Hematopoietic multipotent progenitor cell treated with erythropoietin and hydrocortisone succinate and interleukin-3 and kit ligand, for 8 days (in vitro differentiated cells): ENCODE results near the gene PLCXD3.

ENCODE experiments used
- DNase-seq: peaks from one replicate; pipeline ENCODE4 v3.0.0-alpha.2; 2015

Gene PLCXD3

GRCh38 chr5:41410737-41411136 is 99.7 kb downstream of the PLCXD3 start:
- no peak for DNase-seq

DNA sequence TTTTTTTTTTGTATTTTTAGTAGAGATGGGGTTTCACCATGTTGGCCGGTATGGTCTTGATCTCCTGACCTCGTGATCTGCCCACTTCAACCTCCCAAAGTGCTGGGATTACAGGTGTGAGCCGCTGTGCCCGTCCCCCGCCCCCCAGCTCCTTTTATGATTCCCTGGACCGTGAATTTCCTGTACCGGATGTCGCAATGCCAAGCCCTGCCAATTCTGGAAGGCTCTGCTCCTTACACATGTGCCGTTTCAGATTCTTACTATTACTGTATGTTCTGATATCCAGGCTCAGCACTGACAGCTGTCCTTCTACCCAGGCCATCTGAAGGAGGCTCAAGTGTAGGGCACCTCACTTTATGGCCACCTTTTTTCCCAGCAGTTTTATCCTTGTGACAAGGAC is 100.1 kb downstream of the PLCXD3 start:
- no peak for DNase-seq

DNA sequence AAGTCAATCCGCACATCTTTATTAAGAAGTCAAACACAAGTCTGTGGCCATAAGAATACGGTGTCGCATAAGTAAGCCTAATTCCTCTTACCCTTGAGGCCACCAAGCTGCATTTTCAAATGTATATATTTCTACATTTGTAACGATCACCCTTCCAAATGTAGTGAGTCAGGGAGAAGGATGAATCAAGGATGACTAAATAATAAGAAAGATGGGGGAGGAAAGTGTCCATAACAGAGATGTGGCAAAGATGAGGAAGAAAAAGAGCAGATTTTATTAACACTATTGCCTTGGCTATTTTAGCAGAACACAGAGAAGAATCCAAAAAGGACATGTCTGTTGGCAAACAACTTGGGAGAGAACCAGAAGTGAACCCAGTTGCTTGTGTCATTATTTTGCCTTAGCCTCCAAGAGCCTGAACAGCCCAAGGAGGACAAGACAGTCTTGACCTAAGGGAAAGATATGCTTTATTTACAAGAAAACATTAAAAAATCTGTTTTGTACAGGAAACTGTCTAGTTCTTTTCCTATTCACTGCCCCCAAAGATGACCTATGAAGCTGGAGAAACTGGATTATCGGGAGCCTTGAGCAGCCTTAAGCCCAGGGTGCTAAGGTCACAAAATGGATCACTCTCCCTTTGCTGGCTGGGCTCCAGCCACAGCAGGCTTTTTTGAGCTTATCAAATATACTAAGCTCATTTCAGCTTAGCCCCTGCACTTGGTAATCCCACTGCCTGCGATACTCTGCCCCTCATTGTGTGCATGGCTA is 101.5 kb downstream of the PLCXD3 start:
- no peak for DNase-seq

GRCh38 chr5:41406936-41407335 is 103.5 kb downstream of the PLCXD3 start:
- no peak for DNase-seq

- DNase-seq, result no peak
These were observed 104.0 kb downstream of the PLCXD3 start for GRCh38 chr5:41406424-41406823.

- no peak for DNase-seq
These were observed 105.6 kb downstream of the PLCXD3 start for GRCh38 chr5:41404757-41405156.

GRCh38 chr5:41403846-41404245 is 106.6 kb downstream of the PLCXD3 start:
- DNase-seq, result no peak

DNA sequence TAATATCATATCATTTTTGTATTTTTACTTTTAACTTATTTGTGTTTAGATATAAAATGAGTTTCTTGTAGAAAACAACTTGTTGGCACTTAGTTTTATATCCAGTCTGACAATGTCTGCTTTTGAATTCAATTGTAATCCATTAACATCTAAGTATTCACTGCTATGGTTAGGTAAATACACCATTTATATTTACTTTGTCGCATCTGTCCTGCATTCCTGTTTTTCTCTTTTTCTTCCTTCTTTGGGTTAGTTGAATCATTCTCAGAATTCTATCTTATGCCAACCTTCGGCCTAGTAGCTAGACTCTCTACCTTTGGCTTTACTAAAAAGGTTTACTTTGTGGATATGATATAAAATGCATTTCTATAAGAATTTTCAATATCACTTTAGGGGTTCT is 107.6 kb downstream of the PLCXD3 start:
- DNase-seq, result no peak

DNA sequence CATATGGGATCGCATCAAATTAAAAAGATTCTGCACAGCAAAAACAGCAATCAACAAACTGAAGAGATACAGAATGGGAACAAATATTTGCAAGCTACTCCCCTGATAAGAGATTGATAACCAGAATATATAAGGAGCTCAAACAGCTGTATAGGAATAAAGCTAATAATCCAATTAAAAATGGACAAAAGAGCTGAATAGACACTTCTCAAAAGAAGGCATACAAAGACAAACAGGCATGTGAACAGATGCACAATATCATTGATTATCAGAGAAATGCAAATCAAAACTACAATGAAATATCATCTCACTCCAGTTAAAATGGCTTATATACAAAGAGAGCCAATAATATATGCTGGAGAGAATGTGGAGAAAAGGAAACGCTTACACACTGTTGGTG is 110.6 kb downstream of the PLCXD3 start:
- DNase-seq, result no peak

DNA sequence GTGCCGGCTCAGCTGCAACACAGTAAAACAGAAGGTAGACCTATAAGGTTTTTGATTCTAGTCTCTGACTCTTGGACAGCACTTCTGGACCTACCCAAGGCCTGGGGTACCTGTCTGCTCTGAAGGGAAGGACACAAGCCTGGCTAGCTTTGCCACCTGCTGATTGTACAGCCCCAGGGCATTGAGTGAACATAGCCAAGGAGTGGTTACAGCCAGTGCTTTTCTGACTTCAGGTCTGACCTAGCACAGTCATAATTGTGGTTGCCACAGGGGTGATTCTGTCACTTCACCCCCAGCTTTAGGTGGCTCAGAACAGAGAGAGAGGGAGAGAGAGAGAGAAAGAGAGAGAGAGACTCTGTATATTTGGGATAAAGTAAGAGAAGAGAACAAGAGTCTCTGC is 118.4 kb downstream of the PLCXD3 start:
- DNase-seq, result no peak

DNA sequence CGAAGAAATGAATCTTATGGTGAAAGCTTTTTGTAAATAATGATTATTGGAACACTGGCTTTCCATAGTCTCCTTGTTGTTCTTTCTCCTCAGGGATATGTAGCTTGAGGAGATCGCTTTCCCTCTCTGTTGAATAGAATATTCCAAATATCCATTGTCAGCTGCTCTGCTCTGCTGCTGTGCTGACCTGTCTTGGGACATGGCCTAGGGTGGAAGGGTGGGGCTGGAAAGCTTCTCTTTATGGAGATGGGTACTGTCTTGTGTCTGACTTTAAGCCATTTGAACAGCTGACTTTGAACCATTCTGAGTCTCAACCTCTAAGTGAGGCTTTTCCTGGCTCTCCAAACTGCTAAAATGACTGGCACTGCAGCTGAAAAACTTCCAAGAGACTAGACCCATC is 135.8 kb downstream of the PLCXD3 start:
- no peak for DNase-seq

GRCh38 chr5:41373230-41373629 is 137.2 kb downstream of the PLCXD3 start:
- DNase-seq, result no peak

- DNase-seq, result no peak
These were observed 138.7 kb downstream of the PLCXD3 start for GRCh38 chr5:41371738-41372137.

- DNase-seq, result no peak
These were observed 139.9 kb downstream of the PLCXD3 start for GRCh38 chr5:41370482-41370881.

GRCh38 chr5:41369799-41370198 is 140.6 kb downstream of the PLCXD3 start:
- DNase-seq, result no peak

- no peak for DNase-seq
These were observed 142.2 kb downstream of the PLCXD3 start for GRCh38 chr5:41368158-41368557.

DNA sequence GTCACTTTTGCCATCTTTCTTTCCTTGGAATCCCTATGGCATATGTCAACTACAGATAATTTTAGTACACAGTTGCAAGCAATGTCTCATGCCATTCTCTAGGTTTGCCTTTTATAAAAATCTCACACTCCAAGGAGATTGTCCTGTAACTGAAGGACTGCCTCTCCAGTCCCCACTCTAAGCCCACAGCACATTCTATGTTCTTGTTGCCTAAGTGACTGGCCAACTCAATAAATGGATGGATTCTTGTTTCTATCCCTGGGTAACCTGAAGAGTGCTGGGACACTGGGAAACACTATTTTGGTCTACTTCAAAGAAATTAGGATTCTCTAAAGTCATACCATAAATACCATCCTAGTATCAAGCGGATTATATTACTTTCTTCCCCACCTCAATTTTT is 145.0 kb downstream of the PLCXD3 start:
- DNase-seq, result no peak

- no peak for DNase-seq
These were observed 146.1 kb downstream of the PLCXD3 start for GRCh38 chr5:41364346-41364745.

DNA sequence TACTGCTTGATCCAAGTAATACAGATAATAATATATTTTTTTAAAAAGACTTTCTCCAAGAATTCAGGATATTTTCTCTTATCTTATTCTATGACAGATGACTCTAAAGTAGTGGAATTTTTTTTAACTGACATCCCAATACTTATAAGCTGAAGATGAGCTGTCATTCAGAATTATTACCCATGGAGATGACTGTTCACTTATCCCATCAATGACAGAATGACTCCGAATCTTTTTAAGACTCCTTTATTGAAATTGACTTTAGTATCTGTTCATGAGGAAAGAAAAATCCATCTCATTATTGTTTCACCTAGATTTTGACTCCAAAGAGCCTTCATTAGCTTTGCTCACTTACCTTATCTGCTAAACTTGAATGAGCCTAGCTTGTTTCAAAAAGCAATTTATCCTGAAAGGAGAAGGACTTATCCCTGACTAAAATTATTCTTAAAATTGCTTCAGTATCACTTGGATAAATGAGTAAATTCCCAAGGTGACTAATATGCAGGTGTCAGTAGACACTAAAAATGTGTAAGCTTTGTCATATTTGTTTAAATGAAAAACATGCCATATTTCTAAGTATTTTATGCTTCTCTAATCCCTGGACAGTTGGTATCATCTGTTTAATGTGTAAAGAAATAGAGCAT is 146.9 kb downstream of the PLCXD3 start:
- no peak for DNase-seq

- DNase-seq, result no peak
These were observed 153.6 kb downstream of the PLCXD3 start for GRCh38 chr5:41356786-41357185.

- no peak for DNase-seq
These were observed 160.6 kb downstream of the PLCXD3 start for GRCh38 chr5:41349846-41350245.

GRCh38 chr5:41347569-41347968 is 162.8 kb downstream of the PLCXD3 start:
- no peak for DNase-seq

GRCh38 chr5:41346609-41347008 is 163.8 kb downstream of the PLCXD3 start:
- DNase-seq, result no peak

DNA sequence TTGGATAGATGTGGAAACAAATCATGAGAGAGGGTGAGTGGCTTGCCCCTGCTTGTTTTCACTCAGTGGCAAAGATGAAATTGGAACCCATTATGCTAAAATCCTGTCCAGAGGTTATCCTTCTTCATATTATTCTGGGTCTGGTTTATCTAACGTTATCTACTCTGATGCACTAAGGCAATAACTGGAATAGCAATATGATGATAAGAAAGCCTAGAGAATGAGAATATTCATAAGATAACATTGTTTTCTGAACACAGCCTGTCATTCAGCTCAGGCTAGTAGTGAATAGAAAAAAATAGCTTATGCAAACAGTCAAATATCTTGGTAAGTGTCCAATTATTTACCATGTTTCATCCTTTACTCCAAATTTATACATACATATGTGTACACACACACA is 165.1 kb downstream of the PLCXD3 start:
- no peak for DNase-seq

GRCh38 chr5:41339339-41339738 is 171.1 kb downstream of the PLCXD3 start:
- no peak for DNase-seq
